Measurements from ENCODE around the gene CEACAM19.

Gene CEACAM19

GRCh38 chr19:44635581-44636438 lies 35.5 kb upstream of the CEACAM19 start:
- Histone ChIP-seq H3K36me3 (ENCODE audit: insufficient read depth, low read length) (no peaks in the 10 kb centered on the region), H3K27me3 (ENCODE audit: insufficient read depth, low read length, poor library complexity, severe bottlenecking) (no peaks in the 10 kb centered on the region), H3K4me3 (ENCODE audit: low read length, poor library complexity, severe bottlenecking) (no peak overlapping the region), H3F3A (ENCODE audit: low read depth) (no peaks in the 10 kb centered on the region), H3K4me2 (ENCODE audit: low read depth, low read length, poor library complexity, severe bottlenecking) (no peak overlapping the region), H3K79me2 (ENCODE audit: insufficient read depth, low read length) (no peaks in the 10 kb centered on the region), H3K9ac (ENCODE audit: low read depth, low read length, poor library complexity, severe bottlenecking) (no peak overlapping the region), H3K9me2 (replicated peaks; ENCODE audit: low read depth, low read length) (no peaks in the 10 kb centered on the region), H4K20me1 (ENCODE audit: insufficient read depth, low read length, poor library complexity, severe bottlenecking) (no peaks in the 10 kb centered on the region), H3K4me1 (ENCODE audit: insufficient read depth, low read length, poor library complexity, severe bottlenecking) (no peaks in the 10 kb centered on the region), H2AFZ (ENCODE audit: low read length) (no peak overlapping the region), H3K9me3 (ENCODE audit: insufficient read depth, low read depth, low read length) (no peaks in the 10 kb centered on the region)
- no peak for TF ChIP-seq EZH2phosphoT487 (IDR thresholded peaks at IDR 0.05; ENCODE audit: borderline replicate concordance)
- TF ChIP-seq CTCF (conservative IDR thresholded peaks at IDR 0.05; ENCODE audit: low read length): no peak

GRCh38 chr19:44636439-44637389 lies 34.6 kb upstream of the CEACAM19 start:
- Histone ChIP-seq H3F3A (ENCODE audit: low read depth) (no peaks in the 10 kb centered on the region), H3K4me2 (ENCODE audit: low read depth, low read length, poor library complexity, severe bottlenecking) (no peak overlapping the region), H2AFZ (ENCODE audit: low read length) (no peak overlapping the region), H3K9me3 (ENCODE audit: insufficient read depth, low read depth, low read length) (no peaks in the 10 kb centered on the region), H3K4me1 (ENCODE audit: insufficient read depth, low read length, poor library complexity, severe bottlenecking) (no peaks in the 10 kb centered on the region), H3K4me3 (ENCODE audit: low read length, poor library complexity, severe bottlenecking) (no peak overlapping the region), H3K27me3 (ENCODE audit: insufficient read depth, low read length, poor library complexity, severe bottlenecking) (no peaks in the 10 kb centered on the region), H4K20me1 (ENCODE audit: insufficient read depth, low read length, poor library complexity, severe bottlenecking) (no peaks in the 10 kb centered on the region), H3K9me2 (replicated peaks; ENCODE audit: low read depth, low read length) (no peaks in the 10 kb centered on the region), H3K79me2 (ENCODE audit: insufficient read depth, low read length) (no peaks in the 10 kb centered on the region), H3K9ac (ENCODE audit: low read depth, low read length, poor library complexity, severe bottlenecking) (no peak overlapping the region), H3K36me3 (ENCODE audit: insufficient read depth, low read length) (no peaks in the 10 kb centered on the region)
- TF ChIP-seq EZH2phosphoT487 (IDR thresholded peaks at IDR 0.05; ENCODE audit: borderline replicate concordance): no peak
- TF ChIP-seq CTCF (conservative IDR thresholded peaks at IDR 0.05; ENCODE audit: low read length): no peak

GRCh38 chr19:44637390-44637764 lies 33.9 kb upstream of the CEACAM19 start:
- no peak for TF ChIP-seq CTCF (conservative IDR thresholded peaks at IDR 0.05; ENCODE audit: low read length)
- TF ChIP-seq EZH2phosphoT487 (IDR thresholded peaks at IDR 0.05; ENCODE audit: borderline replicate concordance): no peak
- Histone ChIP-seq H2AFZ (ENCODE audit: low read length) (no peak overlapping the region), H3K9me2 (replicated peaks; ENCODE audit: low read depth, low read length) (no peaks in the 10 kb centered on the region), H3K4me3 (ENCODE audit: low read length, poor library complexity, severe bottlenecking) (no peak overlapping the region), H3F3A (ENCODE audit: low read depth) (no peaks in the 10 kb centered on the region), H4K20me1 (ENCODE audit: insufficient read depth, low read length, poor library complexity, severe bottlenecking) (no peaks in the 10 kb centered on the region), H3K9me3 (ENCODE audit: insufficient read depth, low read depth, low read length) (no peaks in the 10 kb centered on the region), H3K4me2 (ENCODE audit: low read depth, low read length, poor library complexity, severe bottlenecking) (no peak overlapping the region), H3K27me3 (ENCODE audit: insufficient read depth, low read length, poor library complexity, severe bottlenecking) (no peaks in the 10 kb centered on the region), H3K36me3 (ENCODE audit: insufficient read depth, low read length) (no peaks in the 10 kb centered on the region), H3K4me1 (ENCODE audit: insufficient read depth, low read length, poor library complexity, severe bottlenecking) (no peaks in the 10 kb centered on the region), H3K9ac (ENCODE audit: low read depth, low read length, poor library complexity, severe bottlenecking) (no peak overlapping the region), H3K79me2 (ENCODE audit: insufficient read depth, low read length) (no peaks in the 10 kb centered on the region)

Measured in Loucy (cell line).